SK-N-SH (cell line): Measurements from ENCODE around the gene XYLT2. TPM values are rescaled to one million over a fixed set of nuclear protein-coding genes. Genes with fewer than 3 reads are reported as not detected.

Experiments
- CTCF ChIA-PET: fragments of 300-600, 350-600 bp; formaldehyde crosslinking; extraction: SDS; loops from one replicate; lab custom pipeline; 2021; lab: Yijun Ruan, JAX
- POLR2A ChIA-PET: fragments of 350-600 bp; sonication (Branson Sonifier 250); formaldehyde crosslinking; extraction: SDS; loops from one replicate; lab custom pipeline; 2020; ENCODE audit warnings: antibody characterized with exemption, inconsistent platforms; lab: Yijun Ruan, JAX
- DNase-seq: peaks from one replicate; pipeline ENCODE4 v3.0.0; 2012
- H2AFZ ChIP-seq: fragments of 200-600 bp; sonication (generic); 2 replicates; pipeline ENCODE4 v1.8.1; 2016; ENCODE audit warnings: antibody characterized with exemption, mild to moderate bottlenecking, low read depth
- H3F3A ChIP-seq: fragments of 200-600 bp; sonication (generic); replicated peaks from 2 replicates; pipeline ENCODE3; 2016; ENCODE audit warnings: antibody characterized with exemption, mild to moderate bottlenecking; ENCODE audit not compliant: insufficient read depth
- H3K27ac ChIP-seq, 2 experiments: fragments of 200-500 bp in 1 of 2; fragments of 200-600 bp in 1 of 2; sonication (Bioruptor generic) in 1 of 2; sonication (generic), shearing (Covaris generic) in 1 of 2; 2 replicates each; pipeline versions ENCODE4 v1.5.1 to v1.6.1; 2014 to 2016; ENCODE audit warnings: low read depth in 2 of 2, inconsistent platforms in 1 of 2, low read length in 1 of 2, mild to moderate bottlenecking in 1 of 2, mixed read lengths in 1 of 2
- H3K27me3 ChIP-seq: fragments of 200-600 bp; sonication (generic), shearing (Covaris generic); 2 replicates; pipeline ENCODE4 v1.6.1; 2016; ENCODE audit warnings: mixed run types; ENCODE audit not compliant: insufficient read depth
- H3K36me3 ChIP-seq, 2 experiments: fragments of 200-500 bp in 1 of 2; fragments of 200-600 bp in 1 of 2; sonication (Bioruptor generic) in 1 of 2; sonication (generic) in 1 of 2; replicated peaks in 1 of 2; 2 replicates each; pipeline versions ENCODE3 to v1.5.1; 2014 to 2016; ENCODE audit warnings: low read length in 1 of 2, mild to moderate bottlenecking in 1 of 2; ENCODE audit not compliant: insufficient read depth in 2 of 2, control insufficient read depth in 1 of 2
- H3K4me1 ChIP-seq, 2 experiments: fragments of 200-500 bp in 1 of 2; fragments of 200-600 bp in 1 of 2; sonication (Bioruptor generic) in 1 of 2; sonication (generic), shearing (Covaris generic) in 1 of 2; 2 replicates each; pipeline versions ENCODE4 v1.5.1 to v1.6.1; 2014 to 2016; ENCODE audit warnings: low read depth in 1 of 2, low read length in 1 of 2, mixed run types in 1 of 2; ENCODE audit not compliant: insufficient read depth in 2 of 2, control insufficient read depth in 1 of 2
- H3K4me2 ChIP-seq: fragments of 200-600 bp; sonication (generic), shearing (Covaris generic); 2 replicates; pipeline ENCODE4 v1.6.1; 2017; ENCODE audit warnings: mixed run types
- H3K4me3 ChIP-seq, 2 experiments: fragments of 200-500 bp in 1 of 2; fragments of 200-600 bp in 1 of 2; sonication (Bioruptor generic) in 1 of 2; sonication (generic), shearing (Covaris generic) in 1 of 2; 2 replicates each; pipeline versions ENCODE4 v1.5.1 to v1.8.1; 2014 to 2016; ENCODE audit warnings: low read depth in 2 of 2, inconsistent platforms in 1 of 2, low read length in 1 of 2, mild to moderate bottlenecking in 1 of 2, mixed read lengths in 1 of 2, moderate library complexity in 1 of 2
- H3K79me2 ChIP-seq: fragments of 200-600 bp; sonication (generic); 2 replicates; pipeline ENCODE4 v1.8.1; 2017; ENCODE audit warnings: mild to moderate bottlenecking; ENCODE audit not compliant: insufficient read depth
- H3K9ac ChIP-seq: fragments of 200-600 bp; sonication (generic); 2 replicates; pipeline ENCODE4 v1.6.1; 2017; ENCODE audit warnings: mixed run types
- H3K9me2 ChIP-seq: fragments of 200-600 bp; sonication (generic); 2 replicates; pipeline ENCODE4 v1.6.1; 2017; ENCODE audit warnings: mixed run types
- H3K9me3 ChIP-seq: fragments of 200-600 bp; sonication (generic); 2 replicates; pipeline ENCODE4 v1.6.1; 2017; ENCODE audit warnings: mixed run types, mild to moderate bottlenecking, moderate library complexity
- H4K20me1 ChIP-seq: fragments of 200-600 bp; sonication (generic); 2 replicates; pipeline ENCODE4 v1.6.1; 2017; ENCODE audit warnings: mild to moderate bottlenecking, mixed run types; ENCODE audit not compliant: insufficient read depth
- CTCF ChIP-seq: fragments of 200-600 bp; sonication (generic); IDR thresholded peaks from 2 replicates; pipeline ENCODE4 v1.6.1; 2017; ENCODE audit warnings: antibody characterized with exemption, mild to moderate bottlenecking, moderate library complexity
- ELF1 ChIP-seq: IDR thresholded peaks from 2 replicates; pipeline ENCODE4 v1.4.0; 2012
- EZH2phosphoT487 ChIP-seq: fragments of 200-600 bp; sonication (generic); IDR thresholded peaks from 2 replicates; pipeline ENCODE4 v1.6.1; 2017; ENCODE audit warnings: low read depth, mixed run types, mild to moderate bottlenecking, antibody characterized with exemption, moderate library complexity, borderline replicate concordance
- FOSL2 ChIP-seq: IDR thresholded peaks from 2 replicates; pipeline ENCODE4 v1.4.0; 2012; ENCODE audit warnings: low read depth, mild to moderate bottlenecking, moderate library complexity, borderline replicate concordance
- FOXM1 ChIP-seq: IDR thresholded peaks from 2 replicates; pipeline ENCODE4 v1.4.0; 2012; ENCODE audit warnings: low read depth, mild to moderate bottlenecking
- GATA2 ChIP-seq: sonication (generic); formaldehyde crosslinking; IDR thresholded peaks from 2 replicates; pipeline ENCODE4 v1.5.0; 2020; ENCODE audit warnings: mild to moderate bottlenecking, missing genetic modification reagents
- MXI1 ChIP-seq: IDR thresholded peaks from 2 replicates; pipeline ENCODE4 v1.6.1; 2012; ENCODE audit warnings: mild to moderate bottlenecking, low read depth, low read length, improper control_type of control experiment
- NFIC ChIP-seq: IDR thresholded peaks from 2 replicates; pipeline ENCODE4 v1.4.0; 2012; ENCODE audit warnings: borderline replicate concordance
- NRF1 ChIP-seq: IDR thresholded peaks from 2 replicates; pipeline ENCODE4 v1.6.1; 2012; ENCODE audit warnings: low read depth, mild to moderate bottlenecking, low read length
- POLR2AphosphoS5 ChIP-seq: IDR thresholded peaks from 2 replicates; pipeline ENCODE4 v1.6.1; 2012; ENCODE audit warnings: low read depth, low read length
- RFX5 ChIP-seq: IDR thresholded peaks from 2 replicates; pipeline ENCODE4 v1.6.1; 2012; ENCODE audit warnings: mild to moderate bottlenecking, improper control_type of control experiment, low read length
- RXRA ChIP-seq: IDR thresholded peaks from 2 replicates; pipeline ENCODE4 v1.4.0; 2012; ENCODE audit warnings: low read depth, mild to moderate bottlenecking, borderline replicate concordance
- SIN3A ChIP-seq: IDR thresholded peaks from 2 replicates; pipeline ENCODE4 v1.6.1; 2012; ENCODE audit warnings: low read depth, mild to moderate bottlenecking, low read length, moderate library complexity, borderline replicate concordance
- SMC3 ChIP-seq: IDR thresholded peaks from 2 replicates; pipeline ENCODE4 v1.6.1; 2012; ENCODE audit warnings: low read depth, low read length, improper control_type of control experiment
- TCF12 ChIP-seq: IDR thresholded peaks from 2 replicates; pipeline ENCODE4 v1.4.0; 2012
- TEAD4 ChIP-seq: IDR thresholded peaks from 2 replicates; pipeline ENCODE4 v1.4.0; 2012; ENCODE audit warnings: mild to moderate bottlenecking, borderline replicate concordance; ENCODE audit not compliant: insufficient read depth
- USF1 ChIP-seq: IDR thresholded peaks from 2 replicates; pipeline ENCODE4 v1.4.0; 2012; ENCODE audit warnings: low read depth, borderline replicate concordance
- USF2 ChIP-seq: fragments of 150-350 bp; IDR thresholded peaks from 2 replicates; pipeline ENCODE4 v1.6.1; 2017; ENCODE audit warnings: antibody characterized with exemption, low read length, low read depth, borderline replicate concordance
- ZBTB33 ChIP-seq: IDR thresholded peaks from 2 replicates; pipeline ENCODE4 v1.4.0; 2012; ENCODE audit warnings: low read depth, borderline replicate concordance
- WGBS: methylation state at CpG from one replicate; pipeline ENCODE4 v1.1.6; 2017; ENCODE audit warnings: low lambda C conversion rate; 5-methylcytosine and 5-hydroxymethylcytosine counted together
- polyA plus RNA-seq, 3 experiments: library from polyadenylated mRNA; depleted of rRNA; stranded (reverse); fragments of >200 nt; gene quantifications; 2 replicates each; pipeline ENCODE4 v1.2.3, GENCODE V29; 2012

XYLT2 gene
- polyA plus RNA-seq, 1 of the 3 experiments (the other 2 are of a cell fraction) = 28.4 TPM

GRCh38 chr17:50301891-50302584, 43.9 kb upstream of the XYLT2 start:
- Histone ChIP-seq H3K27me3 (no peaks in the 10 kb centered on the region), H3K27ac (no peak overlapping the region), H3K9me3 (no peaks in the 10 kb centered on the region)
- POLR2A ChIA-PET = no interaction called here
- TF ChIP-seq FOSL2 (no peak), RXRA (no peak), ZBTB33 (no peak), USF1 (no peak), EZH2phosphoT487 (no peak), ELF1 (no peak), POLR2AphosphoS5 (no peak), CTCF (no peak), RFX5 (no peak), TEAD4 (no peak), NRF1 (no peak), GATA2 (CRISPR knock-in tag) (no peak), MXI1 (no peak), FOXM1 (no peak), NFIC (no peak), SMC3 (no peak), USF2 (no peak), SIN3A (no peak), TCF12 (no peak)
- TF ChIP-seq, all 33 proteins: peak for 0
- CTCF ChIA-PET = interaction anchor here (1.1 to 53.3 kb wide), 4 partner anchors 27 to 208 kb away, joined by 4 to 2150 read pairs (median 196); partner anchors contain the start of genes COL1A1, SGCA and TMEM92
- no peak overlapping the region for H3K4me3 ChIP-seq
- H2AFZ ChIP-seq = no peak overlapping the region
- no peaks in the 10 kb centered on the region for H4K20me1 ChIP-seq
- 72% methylated on average over 9 of the region's 9 CpGs for WGBS
- no peaks in the 10 kb centered on the region for H3K36me3 ChIP-seq
- H3K4me2 ChIP-seq = no peak overlapping the region
- no peaks in the 10 kb centered on the region for H3K4me1 ChIP-seq
- H3K79me2 ChIP-seq = no peaks in the 10 kb centered on the region
- H3F3A ChIP-seq = no peaks in the 10 kb centered on the region
- H3K9me2 ChIP-seq = no peaks in the 10 kb centered on the region
- DNase-seq = no peak
- no peak overlapping the region for H3K9ac ChIP-seq
